Measurements from ENCODE around the gene THTPA. TPM values are rescaled to one million over a fixed set of nuclear protein-coding genes. Genes with fewer than 3 reads are reported as not detected.

The THTPA gene
- total RNA-seq, 1 experiment from 2014 or later: 18.3 TPM

DNA sequence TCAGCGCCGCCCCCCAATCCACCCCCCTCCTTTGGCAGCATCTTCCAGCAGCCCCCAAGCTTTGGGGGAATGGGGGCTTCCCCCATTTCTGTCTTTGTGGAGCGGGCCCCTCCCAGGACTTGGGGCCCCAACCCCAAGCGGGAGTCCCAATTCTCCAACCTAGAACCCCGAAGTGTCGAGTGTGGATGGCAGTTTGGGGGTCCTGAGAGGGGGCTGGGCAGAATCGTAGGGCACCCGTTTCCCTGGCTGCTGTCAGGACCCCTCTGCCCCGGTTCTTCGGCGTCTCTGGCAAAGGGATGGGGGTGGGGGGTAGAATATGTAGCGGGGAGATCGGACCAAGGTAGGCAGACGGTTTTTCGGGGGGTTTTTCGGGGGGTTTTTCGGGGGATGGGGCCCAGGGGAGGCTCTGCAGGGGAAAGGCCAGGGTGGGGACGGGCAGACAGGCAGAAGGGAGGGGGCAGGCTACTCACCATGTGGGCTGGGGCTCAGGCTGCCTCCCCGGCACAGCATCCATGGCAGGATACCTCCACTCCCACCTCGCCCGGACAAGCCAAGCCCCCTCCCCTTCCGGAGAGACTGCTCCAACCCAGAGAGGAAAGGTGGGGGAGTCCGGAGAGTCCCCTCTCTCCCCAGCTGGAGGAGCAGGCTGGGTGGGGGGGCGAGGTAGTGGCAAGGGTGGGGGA lies 21.8 kb downstream of the THTPA start:
- no peak for DNase-seq
- Mint-ChIP-seq H3K27me3 (ENCODE audit: unreplicated experiment) (peaks cover 69% of the 10 kb centered on the region), H3K27ac (ENCODE audit: unreplicated experiment) (no peak overlapping the region), H3K4me3 (ENCODE audit: low read depth, unreplicated experiment) (no peak overlapping the region), H3K4me1 (ENCODE audit: low read depth, unreplicated experiment) (no peaks in the 10 kb centered on the region), H3K9me3 (ENCODE audit: low read depth, unreplicated experiment) (no peaks in the 10 kb centered on the region), H3K36me3 (ENCODE audit: insufficient read depth, unreplicated experiment) (peaks cover 5% of the 10 kb centered on the region)
- no TSS peak for BruUV-seq (replicated peaks)
- intact Hi-C loops (cut with micrococcal nuclease; ENCODE audit: unreplicated experiment): no loop called here
- TF ChIP-seq, protein P1, sequence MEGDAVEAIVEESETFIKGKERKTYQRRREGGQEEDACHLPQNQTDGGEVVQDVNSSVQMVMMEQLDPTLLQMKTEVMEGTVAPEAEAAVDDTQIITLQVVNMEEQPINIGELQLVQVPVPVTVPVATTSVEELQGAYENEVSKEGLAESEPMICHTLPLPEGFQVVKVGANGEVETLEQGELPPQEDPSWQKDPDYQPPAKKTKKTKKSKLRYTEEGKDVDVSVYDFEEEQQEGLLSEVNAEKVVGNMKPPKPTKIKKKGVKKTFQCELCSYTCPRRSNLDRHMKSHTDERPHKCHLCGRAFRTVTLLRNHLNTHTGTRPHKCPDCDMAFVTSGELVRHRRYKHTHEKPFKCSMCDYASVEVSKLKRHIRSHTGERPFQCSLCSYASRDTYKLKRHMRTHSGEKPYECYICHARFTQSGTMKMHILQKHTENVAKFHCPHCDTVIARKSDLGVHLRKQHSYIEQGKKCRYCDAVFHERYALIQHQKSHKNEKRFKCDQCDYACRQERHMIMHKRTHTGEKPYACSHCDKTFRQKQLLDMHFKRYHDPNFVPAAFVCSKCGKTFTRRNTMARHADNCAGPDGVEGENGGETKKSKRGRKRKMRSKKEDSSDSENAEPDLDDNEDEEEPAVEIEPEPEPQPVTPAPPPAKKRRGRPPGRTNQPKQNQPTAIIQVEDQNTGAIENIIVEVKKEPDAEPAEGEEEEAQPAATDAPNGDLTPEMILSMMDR (IDR thresholded peaks at IDR 0.05; ENCODE audit: unreplicated experiment): no peak
- CTCF ChIA-PET: no interaction called here

DNA sequence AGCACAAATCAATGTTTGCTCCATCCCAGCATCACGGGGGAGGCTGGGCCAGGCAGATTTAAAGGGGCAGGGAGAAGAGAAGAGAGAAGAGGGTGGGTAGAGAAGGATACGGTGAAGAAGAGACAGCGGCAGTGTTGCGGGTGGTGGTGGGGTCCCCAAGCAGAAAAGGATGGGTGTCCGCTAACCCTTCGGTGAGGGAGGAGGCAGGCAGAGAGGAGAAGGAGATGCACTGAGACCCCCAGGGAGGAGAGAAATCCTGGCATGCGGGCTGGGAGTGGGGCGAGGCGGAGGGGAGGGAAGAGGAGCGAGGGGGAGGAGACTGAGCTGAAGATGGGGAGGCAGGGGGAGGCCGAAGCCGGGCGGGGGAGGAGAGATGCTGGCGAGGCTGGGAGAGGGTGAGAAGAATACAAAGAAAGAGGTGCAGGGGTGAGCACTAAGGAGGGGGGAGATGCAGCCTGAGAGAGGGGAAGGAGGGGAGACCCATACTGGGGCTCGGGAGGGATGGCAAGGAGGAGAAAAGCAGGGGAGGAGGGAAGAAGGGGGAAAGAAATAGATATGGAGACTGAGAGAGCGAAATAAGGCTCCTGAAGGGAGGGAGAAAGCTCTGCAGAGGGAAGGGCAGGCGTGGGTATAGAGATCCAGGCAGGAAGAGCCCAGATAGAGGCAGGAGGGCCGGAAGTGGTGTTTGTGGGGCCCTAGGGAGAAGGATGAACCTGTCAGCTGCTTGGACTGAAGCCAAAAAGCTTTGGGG lies 22.7 kb downstream of the THTPA start, which contains the start of gene JPH4:
JPH4 (minus strand) TSS at position 231 of the 751 bp plus-strand sequence. CDS start 1,337 bp downstream, outside the sequence.
- H3K27ac Mint-ChIP-seq (ENCODE audit: unreplicated experiment): no peak within 1 kb of the TSS
- no peaks in the 10 kb centered on the region for H3K9me3 Mint-ChIP-seq (ENCODE audit: low read depth, unreplicated experiment)
- H3K36me3 Mint-ChIP-seq (ENCODE audit: insufficient read depth, unreplicated experiment): peaks cover 5% of the 10 kb centered on the region
- no peak for DNase-seq
- H3K4me1 Mint-ChIP-seq (ENCODE audit: low read depth, unreplicated experiment): no peaks in the 10 kb centered on the region
- BruUV-seq (replicated peaks): no TSS peak
- CTCF ChIA-PET: no interaction called here
- TF ChIP-seq, protein P1 (IDR thresholded peaks at IDR 0.05; ENCODE audit: unreplicated experiment): no peak
- no peak within 1 kb of the TSS for H3K4me3 Mint-ChIP-seq (ENCODE audit: low read depth, unreplicated experiment)
- H3K27me3 Mint-ChIP-seq (ENCODE audit: unreplicated experiment): peaks cover 66% of the 10 kb centered on the region
- intact Hi-C loops (cut with micrococcal nuclease; ENCODE audit: unreplicated experiment): no loop called here

DNA sequence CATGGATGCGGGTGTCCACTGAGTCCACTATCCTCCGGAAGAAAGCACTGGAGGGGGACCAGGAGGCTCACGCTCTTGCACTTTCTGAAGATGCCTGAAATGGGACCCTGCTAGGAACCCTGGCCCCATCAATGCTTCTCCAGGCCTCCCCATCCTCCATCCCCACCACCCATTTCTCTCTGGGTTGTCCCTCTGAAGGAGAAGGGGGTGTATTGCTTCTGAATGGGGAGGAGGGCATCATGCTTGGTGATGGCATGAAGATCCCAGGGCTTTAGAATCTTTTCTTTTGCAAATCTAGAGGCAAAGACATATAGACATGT lies 23.2 kb downstream of the THTPA start:
- TF ChIP-seq, protein P1 (IDR thresholded peaks at IDR 0.05; ENCODE audit: unreplicated experiment): no peak
- no peak overlapping the region for H3K27ac Mint-ChIP-seq (ENCODE audit: unreplicated experiment)
- H3K4me3 Mint-ChIP-seq (ENCODE audit: low read depth, unreplicated experiment): no peak overlapping the region
- H3K9me3 Mint-ChIP-seq (ENCODE audit: low read depth, unreplicated experiment): no peaks in the 10 kb centered on the region
- DNase-seq: no peak
- H3K4me1 Mint-ChIP-seq (ENCODE audit: low read depth, unreplicated experiment): no peaks in the 10 kb centered on the region
- H3K36me3 Mint-ChIP-seq (ENCODE audit: insufficient read depth, unreplicated experiment): peaks cover 5% of the 10 kb centered on the region
- CTCF ChIA-PET: no interaction called here
- H3K27me3 Mint-ChIP-seq (ENCODE audit: unreplicated experiment): peaks cover 66% of the 10 kb centered on the region
- BruUV-seq (replicated peaks): no TSS peak
- intact Hi-C loops (cut with micrococcal nuclease; ENCODE audit: unreplicated experiment): no loop called here

DNA sequence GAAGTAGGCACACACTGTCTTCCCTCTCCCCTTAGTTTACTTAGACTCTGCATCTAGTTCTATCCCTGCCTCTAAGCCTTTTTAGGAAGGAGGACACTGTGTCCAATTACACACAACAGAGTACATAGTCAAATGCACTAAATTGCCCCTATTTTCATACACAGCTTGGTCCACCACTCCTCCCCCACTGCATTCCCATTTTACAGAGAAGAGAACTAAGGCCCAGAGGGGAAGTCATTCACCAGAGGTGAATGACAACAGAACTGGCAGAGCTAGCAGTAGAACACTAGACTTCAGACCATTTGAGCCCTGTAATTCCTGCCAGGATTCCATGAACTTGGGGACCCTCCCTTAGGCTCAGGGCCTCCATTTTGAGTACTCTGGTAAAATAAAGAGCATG lies 23.7 kb downstream of the THTPA start:
- H3K9me3 Mint-ChIP-seq (ENCODE audit: low read depth, unreplicated experiment): no peaks in the 10 kb centered on the region
- H3K27me3 Mint-ChIP-seq (ENCODE audit: unreplicated experiment): peaks cover 66% of the 10 kb centered on the region
- intact Hi-C loops (cut with micrococcal nuclease; ENCODE audit: unreplicated experiment): no loop called here
- H3K36me3 Mint-ChIP-seq (ENCODE audit: insufficient read depth, unreplicated experiment): peaks cover 5% of the 10 kb centered on the region
- no peak for DNase-seq
- TF ChIP-seq, protein P1 (IDR thresholded peaks at IDR 0.05; ENCODE audit: unreplicated experiment): no peak
- no peak overlapping the region for H3K4me3 Mint-ChIP-seq (ENCODE audit: low read depth, unreplicated experiment)
- H3K27ac Mint-ChIP-seq (ENCODE audit: unreplicated experiment): no peak overlapping the region
- no peaks in the 10 kb centered on the region for H3K4me1 Mint-ChIP-seq (ENCODE audit: low read depth, unreplicated experiment)
- CTCF ChIA-PET: no interaction called here
- BruUV-seq (replicated peaks): no TSS peak
